HEK293T (cell line): ENCODE measurements around the gene ITPKB.

Experiments
- CTCF ChIA-PET: fragments of 350-600 bp; formaldehyde crosslinking; extraction: SDS; loops from one replicate; lab custom pipeline; 2021; ENCODE audit warnings: antibody characterized with exemption, inconsistent platforms; lab: Yijun Ruan, JAX
- POLR2A ChIA-PET: fragments of 350-600 bp; formaldehyde crosslinking; extraction: SDS; loops from one replicate; lab custom pipeline; 2020; ENCODE audit warnings: antibody characterized with exemption, inconsistent platforms; lab: Yijun Ruan, JAX
- DNase-seq: peaks from one replicate; pipeline ENCODE4 v3.0.0; 2012; ENCODE audit warnings: mixed read lengths; ENCODE audit errors: extremely low spot score
- ARNT ChIP-seq: fragments of 450-650 bp; IDR thresholded peaks from 2 replicates; pipeline ENCODE4 v1.6.1; 2017; ENCODE audit warnings: mild to moderate bottlenecking
- BHLHE40 ChIP-seq: fragments of 450-650 bp; IDR thresholded peaks from 2 replicates; pipeline ENCODE4 v1.6.1; 2016; ENCODE audit warnings: mild to moderate bottlenecking, moderate library complexity, borderline replicate concordance
- CTBP1 ChIP-seq: fragments of 450-650 bp; IDR thresholded peaks from 2 replicates; pipeline ENCODE4 v1.6.1; 2016; ENCODE audit warnings: borderline replicate concordance
- ELF4 ChIP-seq: fragments of 450-650 bp; IDR thresholded peaks from 2 replicates; pipeline ENCODE4 v1.6.1; 2017; ENCODE audit warnings: antibody characterized with exemption
- FOXA1 ChIP-seq: fragments of 450-650 bp; IDR thresholded peaks from 2 replicates; pipeline ENCODE4 v1.6.1; 2016; ENCODE audit warnings: mild to moderate bottlenecking
- FOXK2 ChIP-seq: fragments of 450-650 bp; IDR thresholded peaks from 2 replicates; pipeline ENCODE4 v1.6.1; 2016; ENCODE audit warnings: mild to moderate bottlenecking
- FOXM1 ChIP-seq: fragments of 450-650 bp; IDR thresholded peaks from 2 replicates; pipeline ENCODE4 v1.6.1; 2017; ENCODE audit warnings: mild to moderate bottlenecking, borderline replicate concordance
- HDGF ChIP-seq: fragments of 450-650 bp; IDR thresholded peaks from 2 replicates; pipeline ENCODE4 v1.6.1; 2017; ENCODE audit warnings: antibody characterized with exemption, borderline replicate concordance
- L3MBTL2 ChIP-seq: fragments of 450-650 bp; conservative IDR thresholded peaks from 2 replicates; pipeline ENCODE4 v1.6.1; 2016; ENCODE audit warnings: mild to moderate bottlenecking
- LEF1 ChIP-seq: fragments of 450-650 bp; IDR thresholded peaks from 2 replicates; pipeline ENCODE4 v1.6.1; 2017; ENCODE audit warnings: mild to moderate bottlenecking, borderline replicate concordance
- NFRKB ChIP-seq: fragments of 450-650 bp; IDR thresholded peaks from 2 replicates; pipeline ENCODE4 v1.6.1; 2016; ENCODE audit warnings: mild to moderate bottlenecking, moderate library complexity
- SP1 ChIP-seq: fragments of 450-650 bp; IDR thresholded peaks from 2 replicates; pipeline ENCODE4 v1.6.1; 2017
- SUZ12 ChIP-seq: fragments of 450-650 bp; IDR thresholded peaks from 2 replicates; pipeline ENCODE4 v1.6.1; 2016; ENCODE audit warnings: mild to moderate bottlenecking
- TARDBP ChIP-seq: fragments of 450-650 bp; IDR thresholded peaks from 2 replicates; pipeline ENCODE4 v1.6.1; 2016
- ZNF384 ChIP-seq: fragments of 450-650 bp; IDR thresholded peaks from 2 replicates; pipeline ENCODE4 v1.6.1; 2016
- TF ChIP-seq, protein P1 (sequence below): fragments of 450-650 bp; IDR thresholded peaks from 2 replicates; pipeline ENCODE4 v1.6.1; 2016

Gene ITPKB

DNA sequence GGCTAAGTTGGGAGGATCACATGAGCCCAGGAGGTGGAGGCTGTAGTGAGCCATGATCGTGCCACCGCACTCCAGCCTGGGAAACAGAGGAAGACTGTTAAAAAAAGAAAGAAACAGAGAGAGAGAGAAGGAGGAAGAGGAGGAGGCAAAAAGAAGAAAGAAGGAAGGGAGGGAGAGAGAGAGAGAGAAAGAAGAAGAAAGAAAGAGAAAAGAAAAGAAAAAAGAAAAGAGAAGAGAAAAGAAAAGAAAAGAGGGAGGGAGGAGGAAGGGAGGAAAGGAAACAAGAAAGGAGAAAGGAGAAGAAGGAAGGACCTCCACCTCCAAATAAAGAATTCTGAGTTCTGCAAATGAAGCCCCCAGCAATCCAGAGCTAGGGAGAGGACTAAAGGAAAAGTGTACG is 108.5 kb downstream of the ITPKB start:
- POLR2A ChIA-PET = no interaction called here
- TF ChIP-seq FOXM1 = no peak
- TF ChIP-seq ARNT = no peak
- no peak for TF ChIP-seq HDGF
- no peak for DNase-seq
- CTCF ChIA-PET = interaction anchor here (0.7 to 1.4 kb wide), 2 partner anchors 191 to 555 kb away, joined by 3 to 6 read pairs; no protein-coding TSS in a partner anchor

DNA sequence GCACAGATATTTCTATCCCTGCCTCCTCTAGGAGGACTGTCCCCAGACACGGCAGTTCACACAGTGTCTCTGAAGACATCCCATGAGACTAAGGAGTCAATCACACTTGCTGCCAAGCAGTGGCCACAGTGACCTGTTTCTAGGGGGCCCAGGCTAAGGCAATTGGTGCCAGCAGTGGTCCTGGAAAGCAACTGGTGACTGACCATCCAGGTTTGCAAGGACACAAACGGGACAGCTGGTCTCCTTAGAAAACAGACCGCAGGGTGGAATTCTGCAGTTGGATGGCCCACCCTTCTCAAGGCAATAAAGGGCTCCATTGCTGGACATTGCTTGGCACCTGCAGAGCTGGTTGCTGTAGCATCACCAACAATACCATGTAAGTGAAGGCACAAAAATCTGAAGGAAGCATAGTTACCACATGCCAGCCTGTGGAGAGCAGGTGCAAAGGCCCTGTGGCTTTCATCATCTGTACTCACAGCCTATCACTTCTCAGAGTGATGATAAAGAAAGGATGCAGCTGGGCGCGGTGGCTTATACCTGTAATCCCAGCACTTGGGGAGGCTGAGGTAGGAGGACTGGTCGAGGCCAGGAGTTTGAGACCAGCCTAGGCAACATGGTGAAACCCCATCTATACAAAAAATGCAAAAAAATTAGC is 109.1 kb downstream of the ITPKB start:
- POLR2A ChIA-PET = no interaction called here
- CTCF ChIA-PET = no interaction called here
- DNase-seq = no peak
- TF ChIP-seq ARNT (no peak), FOXM1 (no peak), SP1 (no peak), ELF4 (no peak), HDGF (no peak), ZNF384 (no peak)

DNA sequence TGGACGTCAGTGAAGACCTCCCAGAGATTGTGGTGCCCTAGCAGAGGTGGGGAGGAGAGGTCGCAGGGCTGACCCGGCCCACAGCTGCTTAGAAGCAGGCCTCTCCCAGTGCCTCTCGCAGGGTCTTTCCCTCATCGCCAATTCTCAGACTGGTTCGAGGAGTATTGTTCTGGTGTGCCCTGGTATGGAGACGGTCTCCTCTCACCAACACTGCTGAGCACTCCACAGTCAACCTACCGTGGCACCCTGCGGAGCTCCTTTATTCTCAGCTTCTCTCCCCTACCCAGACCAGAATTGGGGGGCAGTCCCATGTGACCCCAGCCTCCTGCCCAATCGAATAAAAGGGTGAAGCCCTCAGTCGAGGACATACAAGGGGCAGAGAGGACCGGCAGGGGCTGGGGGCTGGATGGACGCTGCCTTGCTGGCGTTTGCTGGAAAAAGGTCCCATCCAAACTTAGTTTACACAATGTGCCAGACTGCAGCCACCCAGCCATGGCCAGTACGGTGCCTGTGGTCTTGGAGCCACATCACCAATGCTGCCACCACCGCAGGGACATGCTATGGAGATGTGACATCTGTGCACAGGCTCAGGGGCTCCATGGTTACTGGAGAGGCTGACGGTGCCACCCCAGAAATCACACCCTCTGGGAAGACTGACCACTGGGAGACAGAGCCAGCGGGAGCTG is 109.7 kb downstream of the ITPKB start:
- no peak for DNase-seq
- ChIA-PET POLR2A (no interaction called here), CTCF (no interaction called here)
- TF ChIP-seq FOXA1 (no peak), ZNF384 (no peak), CTBP1 (no peak), TARDBP (no peak), SUZ12 (no peak), LEF1 (no peak), BHLHE40 (no peak), ELF4 (no peak), FOXM1 (no peak), SP1 (no peak)

DNA sequence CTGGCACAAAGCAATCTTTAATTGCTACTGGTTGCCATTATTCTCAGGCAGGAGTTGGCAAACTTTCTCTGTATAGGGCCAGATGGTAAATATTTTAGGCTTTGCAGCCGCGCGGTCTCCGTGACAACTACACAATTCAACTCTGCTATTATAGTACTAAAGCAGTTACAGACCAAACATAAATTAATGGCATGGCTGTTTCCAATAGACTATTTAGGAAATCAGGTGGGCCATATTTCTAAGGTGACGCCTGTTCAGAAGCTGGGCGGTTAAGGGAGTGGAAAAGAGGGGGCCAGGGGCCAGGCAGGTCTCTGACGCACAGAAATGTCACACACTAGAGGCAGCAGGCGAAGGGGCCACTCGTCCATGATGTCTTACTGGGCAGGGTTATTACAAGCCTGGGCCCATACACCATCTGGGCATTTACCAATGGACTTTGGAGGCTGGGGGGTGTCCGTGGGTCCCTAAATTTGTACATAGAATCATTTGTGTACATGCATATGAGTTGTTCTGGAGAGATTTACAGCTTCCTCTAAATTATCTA is 110.4 kb downstream of the ITPKB start:
- POLR2A ChIA-PET = interaction anchor here (0.9 kb wide), 1 partner anchor 19 kb away, joined by 3 read pairs; no protein-coding TSS in a partner anchor
- CTCF ChIA-PET = no interaction called here

DNA sequence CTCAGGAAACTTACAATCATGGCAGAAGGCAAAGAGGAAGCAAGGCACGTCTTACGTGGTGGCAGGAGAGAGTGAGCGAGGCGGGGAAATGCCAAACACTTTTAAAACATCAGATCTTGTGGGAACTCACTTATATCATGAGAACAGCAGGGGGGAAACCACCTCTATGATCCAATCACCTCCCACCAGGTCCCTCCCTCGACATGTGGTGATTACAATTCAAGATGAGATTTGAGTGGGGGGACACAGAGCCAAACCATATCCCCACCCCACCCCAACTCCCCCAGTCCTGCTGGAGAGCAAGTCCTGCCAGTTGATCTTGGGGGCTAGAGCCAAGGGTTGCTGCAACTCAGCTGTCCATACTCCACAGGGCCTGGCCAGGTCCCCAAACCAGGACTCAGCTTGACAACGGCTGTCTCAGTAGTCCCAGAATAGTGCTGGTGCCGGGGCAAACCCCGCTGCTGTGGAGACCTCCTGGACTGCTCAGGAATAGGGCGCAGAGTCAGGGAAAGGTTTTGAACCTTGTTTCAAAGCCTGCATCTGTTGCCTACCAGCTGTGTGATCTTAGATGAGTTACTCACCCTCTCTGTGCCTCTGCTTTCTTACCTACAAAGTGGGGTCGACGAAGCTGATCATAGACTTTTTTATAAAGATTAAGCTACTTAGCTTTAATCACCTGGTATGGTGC is 111.0 kb downstream of the ITPKB start:
- TF ChIP-seq ARNT (no peak), BHLHE40 (no peak), NFRKB (no peak), FOXM1 (no peak), SUZ12 (no peak)
- TF ChIP-seq, protein P1, sequence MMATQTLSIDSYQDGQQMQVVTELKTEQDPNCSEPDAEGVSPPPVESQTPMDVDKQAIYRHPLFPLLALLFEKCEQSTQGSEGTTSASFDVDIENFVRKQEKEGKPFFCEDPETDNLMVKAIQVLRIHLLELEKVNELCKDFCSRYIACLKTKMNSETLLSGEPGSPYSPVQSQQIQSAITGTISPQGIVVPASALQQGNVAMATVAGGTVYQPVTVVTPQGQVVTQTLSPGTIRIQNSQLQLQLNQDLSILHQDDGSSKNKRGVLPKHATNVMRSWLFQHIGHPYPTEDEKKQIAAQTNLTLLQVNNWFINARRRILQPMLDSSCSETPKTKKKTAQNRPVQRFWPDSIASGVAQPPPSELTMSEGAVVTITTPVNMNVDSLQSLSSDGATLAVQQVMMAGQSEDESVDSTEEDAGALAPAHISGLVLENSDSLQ = no peak
- POLR2A ChIA-PET = interaction anchor here (0.9 kb wide), 1 partner anchor 20 kb away, joined by 3 read pairs; no protein-coding TSS in a partner anchor
- CTCF ChIA-PET = no interaction called here
- DNase-seq = no peak

More for the DNA sequence above, 110.4 kb downstream of the ITPKB start:
- no peak for DNase-seq
- TF ChIP-seq, protein P1 = no peak
- TF ChIP-seq NFRKB = no peak
- TF ChIP-seq L3MBTL2 = no peak
- no peak for TF ChIP-seq FOXM1
- TF ChIP-seq ARNT = no peak
- no peak for TF ChIP-seq BHLHE40
- TF ChIP-seq HDGF = no peak
- TF ChIP-seq TARDBP = no peak
- no peak for TF ChIP-seq LEF1

DNA sequence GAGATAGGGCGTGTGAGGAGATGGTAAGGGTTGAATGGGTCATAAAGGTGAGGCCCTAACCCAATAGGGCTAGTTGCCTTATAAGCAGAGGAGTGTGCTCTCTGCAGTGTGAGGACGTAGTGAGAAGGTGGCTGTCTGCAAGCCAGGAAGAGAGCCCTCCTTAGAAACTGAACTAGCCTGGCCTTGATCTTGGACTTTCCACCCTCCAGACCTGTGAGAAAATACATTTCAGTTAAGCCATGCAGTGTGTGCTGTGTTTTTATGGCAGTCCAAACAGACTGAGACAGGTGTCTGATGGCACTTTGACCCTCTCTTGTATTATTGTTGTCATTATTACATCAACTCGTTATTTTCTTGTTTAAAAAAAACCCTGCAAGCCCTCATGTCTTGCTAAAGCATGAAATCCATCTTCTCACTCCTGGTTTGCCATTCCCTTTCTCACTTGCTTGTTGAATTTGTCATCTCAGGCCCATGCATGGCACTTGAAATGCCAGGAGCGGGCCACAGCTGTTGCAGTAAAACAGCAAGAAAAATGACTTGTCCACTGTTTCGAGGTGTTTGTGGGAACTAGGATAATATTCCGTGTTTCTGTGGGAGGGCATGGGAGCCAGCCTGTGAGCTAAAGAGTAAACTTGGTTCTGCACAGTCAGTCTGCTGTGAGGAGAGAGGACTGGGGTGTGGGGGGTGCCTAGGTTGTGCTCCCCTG is 111.9 kb downstream of the ITPKB start:
- DNase-seq = no peak
- no peak for TF ChIP-seq ZNF384
- no peak for TF ChIP-seq FOXK2
- no peak for TF ChIP-seq NFRKB
- no peak for TF ChIP-seq FOXA1
- TF ChIP-seq LEF1 = no peak
- TF ChIP-seq BHLHE40 = no peak
- TF ChIP-seq TARDBP = no peak
- TF ChIP-seq FOXM1 = no peak
- no peak for TF ChIP-seq CTBP1
- no peak for TF ChIP-seq HDGF
- TF ChIP-seq SP1 = no peak
- TF ChIP-seq L3MBTL2 = no peak
- TF ChIP-seq SUZ12 = no peak
- TF ChIP-seq, protein P1 = no peak
- TF ChIP-seq ARNT = no peak
- TF ChIP-seq ELF4 = no peak
- ChIA-PET POLR2A (interaction anchor here (1.3 kb wide), 1 partner anchor 76 kb away, joined by 3 read pairs; no protein-coding TSS in a partner anchor), CTCF (interaction anchor here (0.6 to 1.3 kb wide), 8 partner anchors 8 to 235 kb away, joined by 3 to 11 read pairs (median 4); no protein-coding TSS in a partner anchor)
